ENCODE data around the gene BNIP5. TPM values are rescaled to one million over a fixed set of nuclear protein-coding genes. Genes with fewer than 3 reads are reported as not detected.

Gene BNIP5
- total RNA-seq, 2 donors from 2014 or later: not detected

DNA sequence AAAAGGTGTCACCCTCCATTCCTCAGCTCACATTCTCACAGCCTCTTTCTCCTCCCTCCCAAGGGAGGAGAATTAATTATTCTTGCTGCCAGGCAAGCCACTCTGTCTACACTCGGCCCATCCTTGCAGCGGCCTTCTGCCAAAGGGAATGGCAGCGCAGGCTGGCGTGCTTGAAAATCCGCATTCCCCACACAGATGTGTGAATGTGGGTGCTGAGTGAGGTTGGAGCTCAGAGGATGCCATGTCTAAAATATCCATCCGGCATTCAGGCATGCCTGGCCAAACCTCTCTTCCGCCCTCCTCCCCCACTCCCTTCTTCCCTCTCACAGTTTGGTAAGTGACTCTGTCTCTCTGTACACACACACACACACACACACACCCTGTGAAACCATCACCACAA is 39.2 kb downstream of the BNIP5 start:
- H3K9me3 ChIP-seq: no peaks in the 10 kb centered on the region
- H3K4me3 ChIP-seq: no peak overlapping the region
- H3K27me3 ChIP-seq (replicated peaks; ENCODE audit: insufficient read depth): no peaks in the 10 kb centered on the region
- TF ChIP-seq, protein P1, sequence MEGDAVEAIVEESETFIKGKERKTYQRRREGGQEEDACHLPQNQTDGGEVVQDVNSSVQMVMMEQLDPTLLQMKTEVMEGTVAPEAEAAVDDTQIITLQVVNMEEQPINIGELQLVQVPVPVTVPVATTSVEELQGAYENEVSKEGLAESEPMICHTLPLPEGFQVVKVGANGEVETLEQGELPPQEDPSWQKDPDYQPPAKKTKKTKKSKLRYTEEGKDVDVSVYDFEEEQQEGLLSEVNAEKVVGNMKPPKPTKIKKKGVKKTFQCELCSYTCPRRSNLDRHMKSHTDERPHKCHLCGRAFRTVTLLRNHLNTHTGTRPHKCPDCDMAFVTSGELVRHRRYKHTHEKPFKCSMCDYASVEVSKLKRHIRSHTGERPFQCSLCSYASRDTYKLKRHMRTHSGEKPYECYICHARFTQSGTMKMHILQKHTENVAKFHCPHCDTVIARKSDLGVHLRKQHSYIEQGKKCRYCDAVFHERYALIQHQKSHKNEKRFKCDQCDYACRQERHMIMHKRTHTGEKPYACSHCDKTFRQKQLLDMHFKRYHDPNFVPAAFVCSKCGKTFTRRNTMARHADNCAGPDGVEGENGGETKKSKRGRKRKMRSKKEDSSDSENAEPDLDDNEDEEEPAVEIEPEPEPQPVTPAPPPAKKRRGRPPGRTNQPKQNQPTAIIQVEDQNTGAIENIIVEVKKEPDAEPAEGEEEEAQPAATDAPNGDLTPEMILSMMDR (IDR thresholded peaks at IDR 0.05): no peak
- no peak overlapping the region for H3K27ac ChIP-seq
- H3K4me1 ChIP-seq (ENCODE audit: control insufficient read depth in 1 of 2, low read depth in 2 of 2): peaks cover 0 to 14% of the 10 kb centered on the region in 2 donors
- no peaks in the 10 kb centered on the region for H3K36me3 ChIP-seq
- no peak for ATAC-seq (ENCODE audit: insufficient number of reproducible peaks, low FRiP score, low read depth)
- no peak for DNase-seq (ENCODE audit: low spot score)

DNA sequence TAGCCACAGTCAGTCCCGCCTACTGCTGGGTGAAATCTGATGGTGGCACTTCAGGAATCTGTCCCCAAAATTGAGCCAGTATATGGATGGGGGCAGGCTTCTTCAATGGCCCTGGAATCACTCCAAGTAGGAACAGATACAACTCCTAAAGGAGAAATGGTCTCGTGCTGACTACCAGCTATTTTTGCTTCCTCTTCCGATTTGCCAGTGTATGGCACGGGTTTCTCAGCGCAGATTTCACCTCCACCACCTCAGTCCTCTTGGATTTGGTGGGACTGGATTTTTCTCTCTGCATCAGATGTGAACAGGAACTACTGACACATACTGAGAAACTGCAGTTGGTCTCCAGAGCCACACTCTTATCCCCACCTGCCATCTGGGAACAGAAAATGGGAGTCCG is 39.6 kb downstream of the BNIP5 start:
- no peak for ATAC-seq (ENCODE audit: insufficient number of reproducible peaks, low FRiP score, low read depth)
- Histone ChIP-seq H3K4me1 (ENCODE audit: control insufficient read depth in 1 of 2, low read depth in 2 of 2) (peaks cover 0 to 10% of the 10 kb centered on the region in 2 donors), H3K9me3 (no peaks in the 10 kb centered on the region), H3K27ac (no peak overlapping the region), H3K4me3 (no peak overlapping the region), H3K27me3 (replicated peaks; ENCODE audit: insufficient read depth) (no peaks in the 10 kb centered on the region), H3K36me3 (no peaks in the 10 kb centered on the region)
- TF ChIP-seq, protein P1 (IDR thresholded peaks at IDR 0.05): no peak
- DNase-seq (ENCODE audit: low spot score): no peak

DNA sequence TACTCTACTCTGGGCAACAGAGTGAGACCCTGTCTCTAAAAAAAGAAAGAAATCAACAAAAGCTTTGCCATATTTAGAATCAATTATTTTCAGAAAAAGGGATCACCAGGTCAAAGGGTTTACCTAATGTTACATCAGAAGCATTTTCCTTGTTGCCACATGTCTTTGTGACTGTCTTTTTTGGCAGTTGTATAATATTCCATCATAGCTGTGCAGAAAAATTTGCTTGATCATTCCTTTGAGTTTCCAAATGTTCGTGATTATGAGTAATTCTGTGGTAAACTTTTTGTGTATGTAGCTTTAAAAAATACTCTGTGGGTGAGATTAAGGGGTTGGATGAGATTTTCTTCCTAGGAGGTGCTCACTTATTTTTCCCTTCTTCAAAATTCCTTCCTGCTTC is 40.4 kb downstream of the BNIP5 start:
- DNase-seq (ENCODE audit: low spot score): no peak
- TF ChIP-seq, protein P1 (IDR thresholded peaks at IDR 0.05): no peak
- ATAC-seq (ENCODE audit: insufficient number of reproducible peaks, low FRiP score, low read depth): no peak
- H3K36me3 ChIP-seq: no peaks in the 10 kb centered on the region
- peaks cover 0 to 2% of the 10 kb centered on the region in 2 donors for H3K4me1 ChIP-seq (ENCODE audit: control insufficient read depth in 1 of 2, low read depth in 2 of 2)
- no peak overlapping the region for H3K27ac ChIP-seq
- no peak overlapping the region for H3K4me3 ChIP-seq
- no peaks in the 10 kb centered on the region for H3K9me3 ChIP-seq
- H3K27me3 ChIP-seq (replicated peaks; ENCODE audit: insufficient read depth): no peaks in the 10 kb centered on the region

DNA sequence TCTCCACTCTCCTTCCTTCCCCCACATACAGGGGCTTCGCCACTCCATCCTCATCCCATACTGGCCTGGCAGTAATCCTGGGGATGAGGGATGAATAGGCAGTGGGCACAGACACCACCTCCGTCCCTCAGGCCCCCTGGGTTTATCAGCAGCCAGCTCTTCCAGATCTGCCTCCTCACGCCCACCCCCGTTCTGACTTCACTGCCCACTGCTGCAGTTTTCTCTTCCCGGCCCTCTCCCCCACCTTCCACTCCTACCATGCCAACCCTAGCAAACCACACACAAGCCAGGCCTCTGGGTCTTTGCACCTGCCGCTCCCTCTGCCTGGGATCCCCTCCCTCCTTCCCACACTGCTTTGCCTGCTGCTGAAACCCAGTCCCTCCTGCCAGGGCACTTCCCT is 44.5 kb downstream of the BNIP5 start:
- DNase-seq (ENCODE audit: low spot score): no peak
- Histone ChIP-seq H3K27me3 (replicated peaks; ENCODE audit: insufficient read depth) (no peaks in the 10 kb centered on the region), H3K36me3 (no peaks in the 10 kb centered on the region), H3K4me1 (ENCODE audit: control insufficient read depth in 1 of 2, low read depth in 2 of 2) (peaks cover 0 to 6% of the 10 kb centered on the region in 2 donors), H3K4me3 (no peak overlapping the region), H3K9me3 (no peaks in the 10 kb centered on the region), H3K27ac (no peak overlapping the region)
- TF ChIP-seq, protein P1 (IDR thresholded peaks at IDR 0.05): no peak
- ATAC-seq (ENCODE audit: insufficient number of reproducible peaks, low FRiP score, low read depth): no peak

DNA sequence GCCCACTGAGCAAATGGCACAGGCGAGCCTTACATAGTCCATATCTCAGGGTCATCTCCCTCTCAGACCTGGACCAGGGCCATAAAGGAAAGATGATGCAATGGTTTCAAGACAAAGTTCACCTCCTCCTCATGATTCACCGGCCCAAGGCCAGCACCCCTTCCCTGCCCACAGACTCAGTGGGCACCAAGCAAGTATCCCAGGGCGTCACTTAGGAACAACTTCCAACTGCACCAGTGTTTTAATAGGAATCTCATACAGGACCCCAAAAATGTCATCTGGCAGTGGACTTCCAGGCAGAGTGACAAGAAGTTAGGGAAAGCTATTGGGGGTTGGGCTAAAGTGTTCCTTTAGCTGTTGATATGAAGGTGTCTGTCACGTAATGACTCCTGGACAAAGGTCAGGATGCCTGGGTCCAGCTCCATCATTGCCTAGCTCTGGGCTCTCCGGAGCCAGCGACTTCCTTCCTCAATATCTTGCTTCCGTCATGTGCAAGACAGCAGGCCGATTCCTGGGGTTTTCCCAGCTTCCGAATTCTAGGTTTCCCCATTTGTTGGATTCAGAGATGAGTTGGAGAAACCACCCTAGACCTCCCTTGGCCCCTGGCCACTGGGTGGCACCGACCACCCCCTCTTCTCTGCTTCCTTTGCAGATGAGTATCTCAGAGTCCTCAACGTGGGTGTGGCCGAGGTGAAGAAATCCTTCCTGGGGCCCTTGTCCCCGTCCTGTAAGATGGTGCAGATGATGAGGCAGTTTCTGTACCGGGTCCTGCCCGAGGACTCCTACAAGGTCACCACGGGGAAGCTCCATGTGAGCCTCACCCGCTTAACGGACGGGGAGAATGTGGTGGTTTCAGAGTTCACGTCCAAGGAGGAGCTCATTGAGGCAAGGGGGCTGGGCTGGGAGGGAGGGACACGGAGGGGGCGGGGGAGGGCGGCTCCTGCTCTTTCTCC is 45.7 kb downstream of the BNIP5 start:
- H3K4me1 ChIP-seq (ENCODE audit: control insufficient read depth in 1 of 2, low read depth in 2 of 2): peaks cover 0 to 9% of the 10 kb centered on the region in 2 donors
- no peaks in the 10 kb centered on the region for H3K36me3 ChIP-seq
- ATAC-seq (ENCODE audit: insufficient number of reproducible peaks, low FRiP score, low read depth) (no peak), DNase-seq (ENCODE audit: low spot score) (no peak)
- no peak overlapping the region for H3K4me3 ChIP-seq
- H3K27me3 ChIP-seq (replicated peaks; ENCODE audit: insufficient read depth): no peaks in the 10 kb centered on the region
- no peaks in the 10 kb centered on the region for H3K9me3 ChIP-seq
- TF ChIP-seq, protein P1 (IDR thresholded peaks at IDR 0.05): no peak
- no peak overlapping the region for H3K27ac ChIP-seq

Measured in thoracic aorta (tissue), 2 donors.